Left colon (tissue), 2 donors: ENCODE measurements around the gene PRSS16. TPM values are rescaled to one million over a fixed set of nuclear protein-coding genes. Genes with fewer than 3 reads are reported as not detected.

ENCODE experiments used
- ATAC-seq: fragments of 200-7000 bp; cut with Tn5 transposase; one replicate; pipeline ENCODE4 v1.9.1; 2020; ENCODE audit warnings: mild to moderate bottlenecking, moderate library complexity
- DNase-seq, 2 donors: peaks; one replicate each; pipeline ENCODE4 v3.0.0-alpha.2; 2020
- intact Hi-C, 2 donors: fragments of 100-400 bp; cut with DNase I in 1 of 2; cut with micrococcal nuclease in 1 of 2; formaldehyde crosslinking; loops; one replicate each; pipeline versions ENCODE4 v1.11.2 to v1.14.0; 2022; cut with DNase I, micrococcal nuclease
- total RNA-seq, 2 donors: library from RNA; stranded (reverse); fragmentation: NEBNext Ultra II Directional; extraction: Animal tissue kit (Norgen Biotek cat#: 25700); gene quantifications; one replicate each; pipeline ENCODE4 v1.2.1, GENCODE V29; 2021
- donor health status: DM: no; HTN: no; CAD: no.
- donor health status: DM: yes; HTN: yes; CAD: no.

PRSS16 gene
- total RNA-seq, 2 donors from 2014 or later, result 23.2 to 32.9 TPM

GRCh38 chr6:27297857-27298730, 50.6 kb downstream of the PRSS16 start:
- intact Hi-C loops, result no loop called here
- DNase-seq (no peak), ATAC-seq (no peak)

DNA sequence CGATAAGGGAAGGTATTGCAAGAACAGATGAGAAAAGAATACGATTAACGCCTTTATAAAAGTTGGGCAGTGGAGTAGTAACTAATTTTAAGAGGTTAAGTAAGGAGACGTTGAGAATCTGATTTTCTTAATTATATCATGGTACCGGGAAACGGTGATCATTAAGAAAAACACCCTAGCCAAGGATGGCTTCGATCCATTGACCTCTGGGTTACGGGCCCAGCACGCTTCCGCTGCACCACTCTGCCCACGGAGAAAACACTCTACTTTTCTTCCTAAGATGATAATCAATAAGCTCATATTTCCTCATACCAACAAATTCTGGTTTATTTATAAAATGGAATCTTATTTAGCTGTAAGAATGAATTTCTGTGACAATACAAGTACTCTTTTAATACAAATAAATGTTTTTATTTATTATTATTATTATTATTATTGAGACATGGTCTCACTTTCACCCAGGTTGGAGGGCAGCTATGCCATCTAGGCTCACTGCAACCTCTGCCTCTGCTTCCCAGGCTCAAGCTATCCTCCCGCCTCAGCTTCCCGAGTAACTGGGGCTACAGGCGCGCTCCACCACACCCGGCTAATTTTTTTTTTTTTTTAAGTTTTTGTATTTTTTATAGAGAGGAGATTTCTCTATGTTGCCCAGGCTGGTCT, 56.2 kb downstream of the PRSS16 start:
- intact Hi-C loops, result no loop called here
- DNase-seq (no peak), ATAC-seq (no peak)

Other genes with a start within 250 kb of the PRSS16 start
- under 1 TPM in 1 of 2 donors, not detected in 1; 0.11 TPM for gene POM121L2, start 64.6 kb downstream of the PRSS16 start, total RNA-seq
- gene ZNF391, start 141.1 kb downstream of the PRSS16 start, total RNA-seq, result 1 to 10 TPM; 1.4 to 1.8 TPM
- 1 to 10 TPM; 5.8 to 6.5 TPM for gene ZNF184, start 225.4 kb downstream of the PRSS16 start, total RNA-seq